Body of pancreas (tissue), 4 donors: ENCODE measurements around the gene MICAL2.

ENCODE experiments used
- POLR2A ChIP-seq, 3 donors: fragments of 450-650 bp; IDR thresholded peaks; one replicate each; pipeline ENCODE4 v1.6.1; 2016; ENCODE audit warnings: antibody characterized with exemption in 3 of 3, mild to moderate bottlenecking in 2 of 3
- TF ChIP-seq, protein P1 (sequence below), 7 experiments: fragments of 450-650 bp in 4 of 7; fragments of 200-600 bp in 3 of 7; sonication (generic) in 3 of 7; IDR thresholded peaks; one replicate each; pipeline ENCODE4 v1.5.1; 2016 to 2019; ENCODE audit warnings: antibody characterized with exemption in 7 of 7

DNA sequence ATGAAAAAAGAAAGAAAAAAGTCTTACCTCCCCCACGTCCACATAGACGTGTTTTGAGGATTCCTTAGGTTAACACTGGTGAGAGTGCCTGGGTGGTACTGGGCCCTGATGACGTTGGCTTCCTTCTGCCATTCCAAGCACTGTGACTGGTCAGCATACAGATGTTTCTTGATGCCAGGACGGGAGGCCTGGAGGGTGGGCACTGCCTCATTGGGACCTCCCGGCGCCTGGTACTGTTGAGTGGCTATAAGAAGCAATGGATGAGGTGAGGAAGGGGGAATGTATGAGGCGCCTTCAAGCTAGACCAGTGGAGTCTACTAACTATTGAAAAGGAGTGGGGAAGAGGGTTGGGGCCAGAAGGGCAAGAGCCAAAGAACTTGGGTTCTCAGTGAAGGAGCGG, 45.3 kb downstream of the MICAL2 start:
- no peak for TF ChIP-seq POLR2A (IDR thresholded peaks at IDR 0.05)
- TF ChIP-seq, protein P1, sequence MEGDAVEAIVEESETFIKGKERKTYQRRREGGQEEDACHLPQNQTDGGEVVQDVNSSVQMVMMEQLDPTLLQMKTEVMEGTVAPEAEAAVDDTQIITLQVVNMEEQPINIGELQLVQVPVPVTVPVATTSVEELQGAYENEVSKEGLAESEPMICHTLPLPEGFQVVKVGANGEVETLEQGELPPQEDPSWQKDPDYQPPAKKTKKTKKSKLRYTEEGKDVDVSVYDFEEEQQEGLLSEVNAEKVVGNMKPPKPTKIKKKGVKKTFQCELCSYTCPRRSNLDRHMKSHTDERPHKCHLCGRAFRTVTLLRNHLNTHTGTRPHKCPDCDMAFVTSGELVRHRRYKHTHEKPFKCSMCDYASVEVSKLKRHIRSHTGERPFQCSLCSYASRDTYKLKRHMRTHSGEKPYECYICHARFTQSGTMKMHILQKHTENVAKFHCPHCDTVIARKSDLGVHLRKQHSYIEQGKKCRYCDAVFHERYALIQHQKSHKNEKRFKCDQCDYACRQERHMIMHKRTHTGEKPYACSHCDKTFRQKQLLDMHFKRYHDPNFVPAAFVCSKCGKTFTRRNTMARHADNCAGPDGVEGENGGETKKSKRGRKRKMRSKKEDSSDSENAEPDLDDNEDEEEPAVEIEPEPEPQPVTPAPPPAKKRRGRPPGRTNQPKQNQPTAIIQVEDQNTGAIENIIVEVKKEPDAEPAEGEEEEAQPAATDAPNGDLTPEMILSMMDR (IDR thresholded peaks at IDR 0.05): no peak
